22Rv1 (cell line): ENCODE data around the gene IRS1.

Experiments used
- ZFX ChIP-seq: fragments of 450-650 bp; IDR thresholded peaks from 2 replicates; pipeline ENCODE4 v1.6.1; 2017; ENCODE audit warnings: antibody characterized with exemption, borderline replicate concordance
- TF ChIP-seq, protein P1 (sequence below): fragments of 450-650 bp; IDR thresholded peaks from 2 replicates; pipeline ENCODE4 v1.5.1; 2017; ENCODE audit warnings: mild to moderate bottlenecking

DNA sequence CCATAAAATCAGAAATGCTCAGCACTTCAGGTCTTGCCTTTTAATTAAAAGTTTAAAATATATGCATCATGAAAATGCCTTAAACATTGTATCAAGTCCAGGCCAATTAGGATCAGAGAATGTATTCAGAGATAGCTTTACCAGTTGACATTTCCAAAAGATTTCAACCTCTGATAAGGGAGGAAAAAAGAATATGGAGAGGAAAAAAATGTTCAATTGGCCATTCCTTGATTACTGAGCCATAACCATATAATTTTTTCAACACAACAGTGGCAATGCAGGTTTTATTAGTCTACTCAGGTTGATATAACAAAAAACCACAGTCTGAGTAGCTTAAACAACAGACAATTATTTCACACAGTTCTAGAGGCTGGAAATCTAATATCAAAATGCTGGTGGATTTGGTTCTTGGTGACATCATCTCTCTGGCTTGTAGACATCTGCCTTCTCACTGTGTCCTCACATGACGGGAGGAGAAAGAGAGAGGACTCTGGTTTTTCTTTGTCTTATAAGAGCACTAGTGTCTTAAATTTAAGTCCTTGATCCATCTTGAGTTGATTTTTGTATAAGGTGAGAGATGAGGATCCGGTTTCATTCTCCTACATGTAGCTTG lies 111.9 kb downstream of the IRS1 start:
- TF ChIP-seq, protein P1, sequence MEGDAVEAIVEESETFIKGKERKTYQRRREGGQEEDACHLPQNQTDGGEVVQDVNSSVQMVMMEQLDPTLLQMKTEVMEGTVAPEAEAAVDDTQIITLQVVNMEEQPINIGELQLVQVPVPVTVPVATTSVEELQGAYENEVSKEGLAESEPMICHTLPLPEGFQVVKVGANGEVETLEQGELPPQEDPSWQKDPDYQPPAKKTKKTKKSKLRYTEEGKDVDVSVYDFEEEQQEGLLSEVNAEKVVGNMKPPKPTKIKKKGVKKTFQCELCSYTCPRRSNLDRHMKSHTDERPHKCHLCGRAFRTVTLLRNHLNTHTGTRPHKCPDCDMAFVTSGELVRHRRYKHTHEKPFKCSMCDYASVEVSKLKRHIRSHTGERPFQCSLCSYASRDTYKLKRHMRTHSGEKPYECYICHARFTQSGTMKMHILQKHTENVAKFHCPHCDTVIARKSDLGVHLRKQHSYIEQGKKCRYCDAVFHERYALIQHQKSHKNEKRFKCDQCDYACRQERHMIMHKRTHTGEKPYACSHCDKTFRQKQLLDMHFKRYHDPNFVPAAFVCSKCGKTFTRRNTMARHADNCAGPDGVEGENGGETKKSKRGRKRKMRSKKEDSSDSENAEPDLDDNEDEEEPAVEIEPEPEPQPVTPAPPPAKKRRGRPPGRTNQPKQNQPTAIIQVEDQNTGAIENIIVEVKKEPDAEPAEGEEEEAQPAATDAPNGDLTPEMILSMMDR = no peak
- TF ChIP-seq ZFX = no peak
